HepG2 (cell line): ENCODE results near the gene PTGIS. TPM values are rescaled to one million over a fixed set of nuclear protein-coding genes. Genes with fewer than 3 reads are reported as not detected.

Experiments
- CCAR2 ChIP-seq: fragments of 200-400 bp; formaldehyde crosslinking; optimal IDR thresholded peaks from 2 replicates; pipeline ENCODE3; 2018; ENCODE audit warnings: low read depth, mild to moderate bottlenecking, low read length, moderate library complexity
- GATAD2A ChIP-seq: IDR thresholded peaks from 2 replicates; pipeline ENCODE4 v1.6.1; 2016
- MED1 ChIP-seq: sonication (generic); formaldehyde crosslinking; IDR thresholded peaks from 2 replicates; pipeline ENCODE4 v1.4.0; 2020; ENCODE audit warnings: missing genetic modification reagents
- PHF8 ChIP-seq: sonication (generic); formaldehyde crosslinking; IDR thresholded peaks from 2 replicates; pipeline ENCODE4 v1.5.0; 2020; ENCODE audit warnings: missing genetic modification reagents
- RORA ChIP-seq: sonication (generic); formaldehyde crosslinking; IDR thresholded peaks from 2 replicates; pipeline ENCODE4 v1.5.0; 2020; ENCODE audit warnings: mild to moderate bottlenecking, missing genetic modification reagents, moderate library complexity
- SAFB2 ChIP-seq: sonication (generic); formaldehyde crosslinking; IDR thresholded peaks from 2 replicates; pipeline ENCODE4 v1.5.1; 2020; ENCODE audit warnings: missing genetic modification reagents, low read depth, mild to moderate bottlenecking, borderline replicate concordance
- TFE3 ChIP-seq: IDR thresholded peaks from 2 replicates; pipeline ENCODE4 v1.6.1; 2016
- ZBTB33 ChIP-seq: sonication (generic); formaldehyde crosslinking; IDR thresholded peaks from 2 replicates; pipeline ENCODE4 v1.4.0; 2020; ENCODE audit warnings: missing genetic modification reagents
- ZBTB4 ChIP-seq: sonication (generic); formaldehyde crosslinking; IDR thresholded peaks from 2 replicates; pipeline ENCODE4 v1.4.0; 2020; ENCODE audit warnings: missing genetic modification reagents, mild to moderate bottlenecking, borderline replicate concordance
- ZBTB7A ChIP-seq: sonication (generic); formaldehyde crosslinking; IDR thresholded peaks from 2 replicates; pipeline ENCODE4 v1.8.0; 2022; ENCODE audit warnings: mild to moderate bottlenecking, missing genetic modification reagents
- ZNF672 ChIP-seq: sonication (generic); formaldehyde crosslinking; IDR thresholded peaks from 2 replicates; pipeline ENCODE4 v1.8.1; 2022; ENCODE audit warnings: missing genetic modification reagents
- ZNF768 ChIP-seq: sonication (generic); formaldehyde crosslinking; IDR thresholded peaks from 2 replicates; pipeline ENCODE4 v1.4.0; 2020; ENCODE audit warnings: missing genetic modification reagents
- ZNF784 ChIP-seq: sonication (generic); formaldehyde crosslinking; IDR thresholded peaks from 2 replicates; pipeline ENCODE4 v1.5.1; 2020; ENCODE audit warnings: missing genetic modification reagents, mild to moderate bottlenecking, borderline replicate concordance
- ZNF879 ChIP-seq: sonication (generic); formaldehyde crosslinking; IDR thresholded peaks from 2 replicates; pipeline ENCODE4 v1.8.1; 2023; ENCODE audit warnings: missing genetic modification reagents
- ZSCAN12 ChIP-seq: sonication (generic); formaldehyde crosslinking; IDR thresholded peaks from 2 replicates; pipeline ENCODE4 v1.9.0; 2021; ENCODE audit warnings: mild to moderate bottlenecking, missing genetic modification reagents
- polyA plus RNA-seq, 8 experiments: library from polyadenylated mRNA; depleted of rRNA in 3 of 8; stranded (reverse) in 7 of 8; unstranded in 1 of 8; fragments of >200 nt; fragmentation: Illumina TruSeq in 4 of 8; extraction: Trizol in 4 of 8; gene quantifications; 2 replicates each; pipeline versions ENCODE4 v1.2.1 to v1.2.3, GENCODE V29; 2011 to 2016; ENCODE audit warnings: low read depth in 4 of 8, missing spikeins in 1 of 8, mixed read lengths in 1 of 8; ENCODE audit not compliant: insufficient read depth in 1 of 8
- total RNA-seq, 5 experiments: library from RNA; depleted of rRNA; stranded (reverse); fragments of >200 nt; fragmentation: Illumina TruSeq; extraction: Trizol; gene quantifications; 2 replicates each; pipeline ENCODE4 v1.2.3, GENCODE V29; 2016; ENCODE audit warnings: low read depth in 1 of 5
- TF ChIP-seq, protein P1 (sequence below): IDR thresholded peaks from 2 replicates; pipeline ENCODE4 v1.6.1; 2012; ENCODE audit warnings: inconsistent platforms
- TF ChIP-seq, protein P2 (sequence below), 2 experiments: fragments of 450-650 bp in 1 of 2; sonication (generic) in 1 of 2; formaldehyde crosslinking; IDR thresholded peaks; 2 replicates each; pipeline versions ENCODE4 v1.5.0 to v1.8.0; 2020 to 2022; ENCODE audit warnings: mild to moderate bottlenecking in 1 of 2, missing genetic modification reagents in 1 of 2
- TF ChIP-seq, protein P3 (sequence below): IDR thresholded peaks from 2 replicates; pipeline ENCODE4 v1.6.1; 2016; ENCODE audit warnings: low read depth

PTGIS gene
- total and polyA plus RNA-seq, 2 of the 13 experiments (the other 11 are each of a cell fraction or from before 2014, with no cell fraction given) = not detected

- TF ChIP-seq, protein P1, sequence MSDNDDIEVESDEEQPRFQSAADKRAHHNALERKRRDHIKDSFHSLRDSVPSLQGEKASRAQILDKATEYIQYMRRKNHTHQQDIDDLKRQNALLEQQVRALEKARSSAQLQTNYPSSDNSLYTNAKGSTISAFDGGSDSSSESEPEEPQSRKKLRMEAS = peak; percentile 57; the same call in 1 of the 2 replicates
- TF ChIP-seq TFE3 (CRISPR knock-in tag) (peak; percentile 29; the same call in 1 of the 2 replicates), CCAR2 (no peak), ZSCAN12 (CRISPR knock-in tag) (no peak), ZNF784 (CRISPR knock-in tag) (no peak), ZNF768 (CRISPR knock-in tag) (peak; percentile 20; the same call in 1 of the 2 replicates), SAFB2 (CRISPR knock-in tag) (no peak), ZBTB4 (CRISPR knock-in tag) (peak; percentile 63; the same call in 1 of the 2 replicates), GATAD2A (peak; percentile 19; the same call in 1 of the 2 replicates), MED1 (CRISPR knock-in tag) (no peak), RORA (no peak), PHF8 (0 out of 2 replicates have a peak, but pooled peaks have one; percentile 24), ZNF879 (CRISPR knock-in tag) (0 out of 2 replicates have a peak, but pooled peaks have one; percentile 64), ZNF672 (CRISPR knock-in tag) (no peak), ZBTB7A (0 out of 2 replicates have a peak, but pooled peaks have one; percentile 32), ZBTB33 (peak; percentile 37; the same call in 1 of the 2 replicates)
- TF ChIP-seq, protein P2, sequence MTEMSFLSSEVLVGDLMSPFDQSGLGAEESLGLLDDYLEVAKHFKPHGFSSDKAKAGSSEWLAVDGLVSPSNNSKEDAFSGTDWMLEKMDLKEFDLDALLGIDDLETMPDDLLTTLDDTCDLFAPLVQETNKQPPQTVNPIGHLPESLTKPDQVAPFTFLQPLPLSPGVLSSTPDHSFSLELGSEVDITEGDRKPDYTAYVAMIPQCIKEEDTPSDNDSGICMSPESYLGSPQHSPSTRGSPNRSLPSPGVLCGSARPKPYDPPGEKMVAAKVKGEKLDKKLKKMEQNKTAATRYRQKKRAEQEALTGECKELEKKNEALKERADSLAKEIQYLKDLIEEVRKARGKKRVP (CRISPR knock-in tag; IDR thresholded peaks at IDR 0.05) = no peak
- TF ChIP-seq, protein P3, sequence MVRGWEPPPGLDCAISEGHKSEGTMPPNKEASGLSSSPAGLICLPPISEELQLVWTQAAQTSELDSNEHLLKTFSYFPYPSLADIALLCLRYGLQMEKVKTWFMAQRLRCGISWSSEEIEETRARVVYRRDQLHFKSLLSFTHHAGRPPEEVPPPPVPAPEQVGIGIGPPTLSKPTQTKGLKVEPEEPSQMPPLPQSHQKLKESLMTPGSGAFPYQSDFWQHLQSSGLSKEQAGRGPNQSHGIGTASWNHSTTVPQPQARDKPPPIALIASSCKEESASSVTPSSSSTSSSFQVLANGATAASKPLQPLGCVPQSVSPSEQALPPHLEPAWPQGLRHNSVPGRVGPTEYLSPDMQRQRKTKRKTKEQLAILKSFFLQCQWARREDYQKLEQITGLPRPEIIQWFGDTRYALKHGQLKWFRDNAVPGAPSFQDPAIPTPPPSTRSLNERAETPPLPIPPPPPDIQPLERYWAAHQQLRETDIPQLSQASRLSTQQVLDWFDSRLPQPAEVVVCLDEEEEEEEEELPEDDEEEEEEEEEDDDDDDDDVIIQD (CRISPR knock-in tag) = no peak
Measured at GRCh38 chr20:49595811-49596561, 28.0 kb upstream of the PTGIS start (continued).
